ENCODE measurements around the gene BMP3. TPM values are rescaled to one million over a fixed set of nuclear protein-coding genes. Genes with fewer than 3 reads are reported as not detected.

Gene BMP3
- total RNA-seq, 1 donor from 2014 or later: not detected

DNA sequence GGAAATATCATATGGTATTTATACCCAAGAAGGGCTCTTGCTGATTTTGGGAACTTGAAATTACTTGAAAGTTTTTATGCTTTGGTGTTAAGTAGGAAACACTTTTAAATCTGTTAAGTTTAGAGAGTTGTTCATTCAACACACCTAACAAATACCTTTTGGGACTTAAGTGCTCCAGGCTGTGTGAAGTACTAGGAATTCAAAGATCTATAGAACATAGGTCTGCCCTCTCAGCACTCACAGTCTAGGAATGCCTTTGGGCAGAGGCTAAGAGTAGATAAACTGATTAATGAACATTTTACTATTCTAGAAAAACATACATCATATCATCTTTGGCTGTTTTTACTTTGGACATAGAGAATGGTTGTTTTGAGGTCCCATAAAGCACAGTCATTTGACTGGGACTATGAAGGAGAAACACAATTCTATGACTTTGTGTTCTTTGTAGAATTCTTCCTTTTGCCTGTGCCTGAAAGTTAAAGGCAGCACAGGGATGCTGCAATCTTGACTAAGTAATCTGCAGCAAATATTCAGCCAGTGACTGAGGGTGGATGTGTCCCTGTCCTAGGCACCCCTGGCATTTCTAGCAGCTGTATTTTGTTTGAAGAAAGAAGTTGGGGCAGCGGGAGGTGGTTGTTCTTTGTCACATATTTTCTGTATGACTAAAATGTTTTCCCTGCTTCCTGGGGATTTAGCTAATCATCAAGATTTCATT, 8.3 kb downstream of the BMP3 start:
- Histone ChIP-seq H3K9me3 (ENCODE audit: insufficient read depth, low read depth, low read length) (no peaks in the 10 kb centered on the region), H3K4me3 (ENCODE audit: insufficient read depth, low read depth, low read length) (no peak overlapping the region), H3K4me2 (ENCODE audit: low read length) (no peak overlapping the region), H3K27ac (ENCODE audit: low read depth, low read length) (no peak overlapping the region), H4K20me1 (ENCODE audit: insufficient read depth, low read length) (no peaks in the 10 kb centered on the region), H3K9ac (ENCODE audit: low read length) (no peak overlapping the region), H3K4me1 (ENCODE audit: insufficient read depth, low read length) (no peaks in the 10 kb centered on the region), H2AFZ (ENCODE audit: low read depth, low read length) (no peak overlapping the region), H3K79me2 (ENCODE audit: insufficient read depth, low read length) (no peaks in the 10 kb centered on the region), H3K36me3 (ENCODE audit: insufficient read depth, low read length) (no peaks in the 10 kb centered on the region), H3K27me3 (ENCODE audit: insufficient read depth, low read length) (peaks cover 17% of the 10 kb centered on the region)
- no peak for TF ChIP-seq EZH2 (IDR thresholded peaks at IDR 0.05; ENCODE audit: insufficient read depth, low read length)
- TF ChIP-seq, protein P1, sequence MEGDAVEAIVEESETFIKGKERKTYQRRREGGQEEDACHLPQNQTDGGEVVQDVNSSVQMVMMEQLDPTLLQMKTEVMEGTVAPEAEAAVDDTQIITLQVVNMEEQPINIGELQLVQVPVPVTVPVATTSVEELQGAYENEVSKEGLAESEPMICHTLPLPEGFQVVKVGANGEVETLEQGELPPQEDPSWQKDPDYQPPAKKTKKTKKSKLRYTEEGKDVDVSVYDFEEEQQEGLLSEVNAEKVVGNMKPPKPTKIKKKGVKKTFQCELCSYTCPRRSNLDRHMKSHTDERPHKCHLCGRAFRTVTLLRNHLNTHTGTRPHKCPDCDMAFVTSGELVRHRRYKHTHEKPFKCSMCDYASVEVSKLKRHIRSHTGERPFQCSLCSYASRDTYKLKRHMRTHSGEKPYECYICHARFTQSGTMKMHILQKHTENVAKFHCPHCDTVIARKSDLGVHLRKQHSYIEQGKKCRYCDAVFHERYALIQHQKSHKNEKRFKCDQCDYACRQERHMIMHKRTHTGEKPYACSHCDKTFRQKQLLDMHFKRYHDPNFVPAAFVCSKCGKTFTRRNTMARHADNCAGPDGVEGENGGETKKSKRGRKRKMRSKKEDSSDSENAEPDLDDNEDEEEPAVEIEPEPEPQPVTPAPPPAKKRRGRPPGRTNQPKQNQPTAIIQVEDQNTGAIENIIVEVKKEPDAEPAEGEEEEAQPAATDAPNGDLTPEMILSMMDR (IDR thresholded peaks at IDR 0.05; ENCODE audit: insufficient read depth, low read depth, low read length): no peak
- no peaks in the 10 kb centered on the region for H3K9me3 Mint-ChIP-seq (ENCODE audit: unreplicated experiment)
- no peaks in the 10 kb centered on the region for H3K36me3 Mint-ChIP-seq (ENCODE audit: low read depth, unreplicated experiment)
- no peak overlapping the region for H3K27ac Mint-ChIP-seq (ENCODE audit: unreplicated experiment)
- peaks cover 3% of the 10 kb centered on the region for H3K4me1 Mint-ChIP-seq (ENCODE audit: low read depth, unreplicated experiment)
- no peak overlapping the region for H3K4me3 Mint-ChIP-seq (ENCODE audit: unreplicated experiment)
- FAIRE-seq: no peak
- peaks cover 16% of the 10 kb centered on the region for H3K27me3 Mint-ChIP-seq (ENCODE audit: low read depth, unreplicated experiment)
- no peak for DNase-seq (ENCODE audit: low read depth)

DNA sequence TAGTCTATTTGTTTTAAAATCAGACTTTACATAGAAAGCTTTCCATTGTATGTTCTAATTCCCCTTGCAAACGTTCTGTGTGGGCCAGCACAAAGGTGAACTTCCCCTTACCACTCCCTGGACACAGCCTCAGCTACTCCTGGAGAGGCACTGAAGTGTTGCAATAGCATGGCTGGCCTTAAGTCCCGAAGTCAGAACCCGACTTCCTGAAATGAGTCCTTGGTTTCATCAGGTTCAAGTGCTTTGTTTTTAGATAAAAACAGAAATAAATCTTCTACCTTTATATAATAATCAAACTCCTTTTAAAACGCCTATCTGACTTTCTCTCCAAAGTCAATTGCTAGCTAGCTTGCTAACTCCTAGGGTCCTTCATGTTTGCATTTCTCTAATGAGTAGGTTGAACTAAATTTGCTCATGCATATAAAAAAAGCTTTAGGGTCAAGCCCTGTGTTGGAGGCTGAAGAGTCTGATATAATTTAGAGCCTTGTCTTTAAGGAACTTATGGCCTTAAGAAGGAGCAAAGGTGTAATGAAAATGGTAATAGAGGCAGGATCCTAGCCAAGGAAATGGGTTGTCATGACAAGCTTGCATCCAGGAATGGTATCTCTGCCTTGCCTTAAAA, 9.0 kb downstream of the BMP3 start:
- no peaks in the 10 kb centered on the region for H3K9me3 Mint-ChIP-seq (ENCODE audit: unreplicated experiment)
- Histone ChIP-seq H3K79me2 (ENCODE audit: insufficient read depth, low read length) (no peaks in the 10 kb centered on the region), H3K36me3 (ENCODE audit: insufficient read depth, low read length) (no peaks in the 10 kb centered on the region), H3K9me3 (ENCODE audit: insufficient read depth, low read depth, low read length) (no peaks in the 10 kb centered on the region), H3K4me1 (ENCODE audit: insufficient read depth, low read length) (no peaks in the 10 kb centered on the region), H3K27me3 (ENCODE audit: insufficient read depth, low read length) (peaks cover 17% of the 10 kb centered on the region), H3K4me2 (ENCODE audit: low read length) (no peak overlapping the region), H3K4me3 (ENCODE audit: insufficient read depth, low read depth, low read length) (no peak overlapping the region), H3K27ac (ENCODE audit: low read depth, low read length) (no peak overlapping the region), H3K9ac (ENCODE audit: low read length) (no peak overlapping the region), H4K20me1 (ENCODE audit: insufficient read depth, low read length) (no peaks in the 10 kb centered on the region), H2AFZ (ENCODE audit: low read depth, low read length) (no peak overlapping the region)
- TF ChIP-seq, protein P1 (IDR thresholded peaks at IDR 0.05; ENCODE audit: insufficient read depth, low read depth, low read length): no peak
- TF ChIP-seq EZH2 (IDR thresholded peaks at IDR 0.05; ENCODE audit: insufficient read depth, low read length): no peak
- peaks cover 3% of the 10 kb centered on the region for H3K4me1 Mint-ChIP-seq (ENCODE audit: low read depth, unreplicated experiment)
- no peaks in the 10 kb centered on the region for H3K36me3 Mint-ChIP-seq (ENCODE audit: low read depth, unreplicated experiment)
- no peak overlapping the region for H3K4me3 Mint-ChIP-seq (ENCODE audit: unreplicated experiment)
- H3K27me3 Mint-ChIP-seq (ENCODE audit: low read depth, unreplicated experiment): peaks cover 9% of the 10 kb centered on the region
- no peak overlapping the region for H3K27ac Mint-ChIP-seq (ENCODE audit: unreplicated experiment)
- FAIRE-seq: no peak
- DNase-seq (ENCODE audit: low read depth): no peak

Data from astrocyte (in vitro differentiated cells and primary cell).